ENCODE data around the gene MATCAP1. TPM values are rescaled to one million over a fixed set of nuclear protein-coding genes. Genes with fewer than 3 reads are reported as not detected.

MATCAP1 gene
- total and polyA plus RNA-seq, 4 donors, result 18.5 to 41.8 (median 26.0) TPM

DNA sequence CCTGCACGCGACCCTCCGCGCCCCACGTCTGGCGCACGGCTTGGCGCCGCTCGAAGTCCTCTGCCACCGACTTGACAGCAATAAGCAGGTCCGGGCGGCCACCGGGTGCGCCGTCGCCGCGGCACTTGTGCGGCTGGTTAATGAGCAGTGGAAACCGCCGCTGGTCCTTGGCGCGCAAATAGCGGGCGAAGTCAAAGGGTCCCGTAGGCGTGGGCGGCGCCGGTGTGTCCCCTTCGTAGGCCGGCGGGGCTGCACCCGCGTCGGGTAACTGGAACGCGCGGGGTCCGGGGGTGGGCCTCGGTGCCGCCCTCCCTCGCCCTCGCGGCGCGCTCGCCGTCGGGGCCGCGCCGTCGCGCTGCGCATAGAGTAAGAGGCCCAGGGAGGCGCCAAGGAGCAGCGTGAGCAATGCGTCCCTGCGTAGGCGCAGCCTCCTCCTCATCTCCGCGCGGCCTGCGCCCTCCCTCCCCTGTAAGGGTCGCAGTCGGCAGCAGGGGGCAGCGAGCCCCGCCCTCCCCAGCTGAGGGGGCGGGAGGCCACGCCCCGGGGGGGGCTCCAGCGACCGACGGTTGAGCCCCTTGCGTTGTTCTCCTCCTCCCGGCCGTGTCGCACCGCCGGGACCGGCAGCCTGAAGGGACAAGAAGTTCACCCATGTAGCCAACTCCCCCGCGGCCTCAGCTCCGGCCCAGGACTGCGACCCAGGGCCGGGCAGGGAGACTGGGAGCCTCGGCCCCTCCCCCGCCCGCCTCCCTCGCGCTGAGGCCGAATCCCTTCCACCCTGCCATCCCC, 33.5 kb downstream of the MATCAP1 start:
- ATAC-seq (ENCODE audit: insufficient read depth, low FRiP score) (peak; percentile 68), DNase-seq (peak; percentile 84 to 94 (median 88))
- Histone ChIP-seq H3K36me3 (ENCODE audit: control insufficient read depth in 4 of 4, insufficient read depth in 4 of 4, low read length in 4 of 4) (peaks cover 0 to 31% (median 21%) of the 10 kb centered on the region in 4 donors), H3K9ac (ENCODE audit: insufficient read depth in 1 of 2, low read length in 2 of 2) (no peak overlapping the region), H3K4me3 (peak overlapping the region; percentile 60), H3K27ac (ENCODE audit: low read depth in 1 of 2, low read length in 1 of 2) (peak overlapping the region; percentile 65 to 78), H3K27me3 (ENCODE audit: control insufficient read depth in 3 of 3, insufficient read depth in 3 of 3, low read length in 2 of 3) (peaks cover 0 to 14% (median 9%) of the 10 kb centered on the region in 3 donors), H3K9me3 (ENCODE audit: control insufficient read depth in 4 of 4, insufficient read depth in 3 of 4, low read length in 3 of 4) (no peaks in the 10 kb centered on the region), H3K4me1 (ENCODE audit: control insufficient read depth in 5 of 5, insufficient read depth in 5 of 5, low read length in 5 of 5) (peaks cover 0 to 18% (median 4%) of the 10 kb centered on the region in 5 donors)
- TF ChIP-seq, protein P1, sequence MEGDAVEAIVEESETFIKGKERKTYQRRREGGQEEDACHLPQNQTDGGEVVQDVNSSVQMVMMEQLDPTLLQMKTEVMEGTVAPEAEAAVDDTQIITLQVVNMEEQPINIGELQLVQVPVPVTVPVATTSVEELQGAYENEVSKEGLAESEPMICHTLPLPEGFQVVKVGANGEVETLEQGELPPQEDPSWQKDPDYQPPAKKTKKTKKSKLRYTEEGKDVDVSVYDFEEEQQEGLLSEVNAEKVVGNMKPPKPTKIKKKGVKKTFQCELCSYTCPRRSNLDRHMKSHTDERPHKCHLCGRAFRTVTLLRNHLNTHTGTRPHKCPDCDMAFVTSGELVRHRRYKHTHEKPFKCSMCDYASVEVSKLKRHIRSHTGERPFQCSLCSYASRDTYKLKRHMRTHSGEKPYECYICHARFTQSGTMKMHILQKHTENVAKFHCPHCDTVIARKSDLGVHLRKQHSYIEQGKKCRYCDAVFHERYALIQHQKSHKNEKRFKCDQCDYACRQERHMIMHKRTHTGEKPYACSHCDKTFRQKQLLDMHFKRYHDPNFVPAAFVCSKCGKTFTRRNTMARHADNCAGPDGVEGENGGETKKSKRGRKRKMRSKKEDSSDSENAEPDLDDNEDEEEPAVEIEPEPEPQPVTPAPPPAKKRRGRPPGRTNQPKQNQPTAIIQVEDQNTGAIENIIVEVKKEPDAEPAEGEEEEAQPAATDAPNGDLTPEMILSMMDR (IDR thresholded peaks at IDR 0.05; ENCODE audit: control extremely low read depth, extremely low read depth), result no peak
- 4 to 9% methylated on average over 67 to 94 of the region's 94 CpGs for WGBS, 2 donors

DNA sequence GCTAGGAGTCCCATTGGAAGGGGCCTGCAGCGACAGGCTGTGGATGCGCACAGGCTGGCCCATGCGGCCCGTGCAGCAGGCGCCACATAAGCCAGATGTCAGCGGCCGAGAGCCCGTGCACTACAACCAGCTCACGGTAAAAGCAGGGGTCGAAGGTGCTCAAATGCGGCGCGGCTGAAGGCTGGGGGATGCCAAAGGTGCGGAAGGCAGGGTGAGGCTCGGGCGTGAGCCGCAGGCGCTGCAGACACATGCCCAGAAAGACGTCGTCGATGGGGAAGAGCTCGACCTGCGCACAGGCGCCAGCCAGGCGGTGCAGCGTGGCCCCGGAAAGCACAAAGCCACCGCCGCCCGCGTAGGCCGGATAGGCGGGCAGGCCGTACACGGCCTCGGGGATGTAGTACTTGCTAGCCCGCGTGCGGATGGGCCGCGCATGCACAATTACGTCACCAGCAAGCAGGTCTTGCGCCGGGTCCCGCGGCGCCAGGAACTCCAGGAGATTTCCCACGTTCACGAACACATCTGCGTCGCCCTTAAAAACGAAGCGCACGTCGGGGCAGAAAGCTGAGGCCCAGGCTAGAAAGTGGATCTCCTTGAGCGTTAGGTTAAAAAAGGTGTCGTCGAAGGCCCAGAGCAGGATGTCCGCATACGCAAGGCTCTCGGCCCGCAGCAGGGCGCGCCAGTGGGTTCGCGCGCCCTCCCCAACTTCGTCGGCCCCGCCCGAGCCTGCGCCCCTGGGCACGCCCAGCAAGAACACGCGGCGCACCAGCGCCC, 34.3 kb downstream of the MATCAP1 start:
- ATAC-seq (ENCODE audit: insufficient read depth, low FRiP score) (no peak), DNase-seq (no peak)
- Histone ChIP-seq H3K9me3 (ENCODE audit: control insufficient read depth in 4 of 4, insufficient read depth in 3 of 4, low read length in 3 of 4) (no peaks in the 10 kb centered on the region), H3K27ac (ENCODE audit: low read depth in 1 of 2, low read length in 1 of 2) (no peak overlapping the region), H3K9ac (ENCODE audit: insufficient read depth in 1 of 2, low read length in 2 of 2) (no peak overlapping the region), H3K4me3 (no peak overlapping the region), H3K4me1 (ENCODE audit: control insufficient read depth in 5 of 5, insufficient read depth in 5 of 5, low read length in 5 of 5) (peaks cover 0 to 15% (median 4%) of the 10 kb centered on the region in 5 donors), H3K27me3 (ENCODE audit: control insufficient read depth in 3 of 3, insufficient read depth in 3 of 3, low read length in 2 of 3) (peaks cover 0 to 13% (median 8%) of the 10 kb centered on the region in 3 donors), H3K36me3 (ENCODE audit: control insufficient read depth in 4 of 4, insufficient read depth in 4 of 4, low read length in 4 of 4) (peaks cover 5 to 39% (median 25%) of the 10 kb centered on the region in 4 donors)
- TF ChIP-seq, protein P1 (IDR thresholded peaks at IDR 0.05; ENCODE audit: control extremely low read depth, extremely low read depth), result no peak
- WGBS, 2 donors, result 67 to 71% methylated on average over 77 of the region's 77 CpGs

DNA sequence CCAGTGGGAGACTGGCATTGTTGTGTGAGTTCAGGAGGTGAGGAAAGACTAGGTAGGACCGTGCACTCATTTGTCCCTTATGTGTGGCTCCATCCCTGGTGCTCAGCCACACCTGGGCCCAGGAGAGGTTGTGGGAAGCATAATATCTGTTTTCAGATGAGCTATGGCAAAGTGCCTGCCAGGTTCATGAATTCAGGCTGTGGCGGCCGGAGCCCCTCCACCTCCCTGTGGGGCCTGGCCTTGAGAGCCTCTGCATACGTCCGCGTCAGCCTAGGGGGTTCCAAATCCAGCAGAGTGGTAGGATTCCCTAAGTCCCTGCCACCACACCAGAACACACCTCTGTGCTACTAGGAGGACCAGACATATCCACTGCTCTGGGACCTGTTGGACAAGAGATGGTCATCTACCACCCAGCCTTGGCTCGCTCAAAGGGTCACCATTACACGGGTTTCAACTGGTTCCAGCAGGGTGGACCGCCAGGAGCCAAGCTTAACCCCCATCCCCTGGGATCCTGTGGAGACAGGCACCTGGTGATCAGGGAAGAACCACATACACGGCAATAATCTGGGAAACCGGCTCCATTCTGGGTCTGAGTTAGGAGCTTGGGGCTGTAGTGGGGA, 35.0 kb downstream of the MATCAP1 start:
- no peak overlapping the region for H3K27ac ChIP-seq (ENCODE audit: low read depth in 1 of 2, low read length in 1 of 2)
- DNase-seq, result no peak
- no peak for ATAC-seq (ENCODE audit: insufficient read depth, low FRiP score)
- H3K27me3 ChIP-seq (ENCODE audit: control insufficient read depth in 3 of 3, insufficient read depth in 3 of 3, low read length in 2 of 3), result peaks cover 0 to 6% (median 5%) of the 10 kb centered on the region in 3 donors
- TF ChIP-seq, protein P1 (IDR thresholded peaks at IDR 0.05; ENCODE audit: control extremely low read depth, extremely low read depth), result no peak
- peaks cover 0 to 2% (median 0%) of the 10 kb centered on the region in 4 donors for H3K9me3 ChIP-seq (ENCODE audit: control insufficient read depth in 4 of 4, insufficient read depth in 3 of 4, low read length in 3 of 4)
- no peak overlapping the region for H3K4me3 ChIP-seq
- peaks cover 10 to 45% (median 30%) of the 10 kb centered on the region in 4 donors for H3K36me3 ChIP-seq (ENCODE audit: control insufficient read depth in 4 of 4, insufficient read depth in 4 of 4, low read length in 4 of 4)
- 94 to 95% methylated on average over 11 of the region's 11 CpGs for WGBS, 2 donors
- H3K9ac ChIP-seq (ENCODE audit: insufficient read depth in 1 of 2, low read length in 2 of 2), result no peak overlapping the region
- H3K4me1 ChIP-seq (ENCODE audit: control insufficient read depth in 5 of 5, insufficient read depth in 5 of 5, low read length in 5 of 5), result peaks cover 0 to 15% (median 4%) of the 10 kb centered on the region in 5 donors
